ENCODE results near the gene STAG1. TPM values are rescaled to one million over a fixed set of nuclear protein-coding genes. Genes with fewer than 3 reads are reported as not detected.

STAG1 gene
- polyA plus RNA-seq, 1 donor from 2014 or later: 30.8 TPM

GRCh38 chr3:136326316-136326715, 425.9 kb downstream of the STAG1 start:
- Histone ChIP-seq H4K20me1 (ENCODE audit: insufficient read depth) (no peaks in the 10 kb centered on the region), H3K4me3 (ENCODE audit: low read length) (no peak overlapping the region), H3K9me3 (ENCODE audit: low read length) (no peaks in the 10 kb centered on the region), H3K36me3 (ENCODE audit: insufficient read depth, low read length) (peaks cover 5% of the 10 kb centered on the region), H3K9me2 (ENCODE audit: insufficient read depth, low read length) (no peaks in the 10 kb centered on the region), H3K9ac (ENCODE audit: low read length) (no peak overlapping the region), H3K4me2 (ENCODE audit: low read length) (no peak overlapping the region), H3F3A (ENCODE audit: insufficient read depth, low read length, poor library complexity, severe bottlenecking) (no peaks in the 10 kb centered on the region), H3K27me3 (ENCODE audit: insufficient read depth, low read depth, low read length) (no peaks in the 10 kb centered on the region), H3K27ac (ENCODE audit: low read length) (no peak overlapping the region), H2AFZ (ENCODE audit: low read depth, low read length) (no peak overlapping the region), H3K79me2 (replicated peaks; ENCODE audit: insufficient read depth, low read length) (no peaks in the 10 kb centered on the region)
- TF ChIP-seq TAF1 (IDR thresholded peaks at IDR 0.05; ENCODE audit: low read depth): no peak
- TF ChIP-seq SMC3 (conservative IDR thresholded peaks at IDR 0.05; ENCODE audit: poor library complexity): no peak
- no peak for TF ChIP-seq MXI1 (conservative IDR thresholded peaks at IDR 0.05; ENCODE audit: poor library complexity, severe bottlenecking)

GRCh38 chr3:136311968-136312367, 440.2 kb downstream of the STAG1 start:
- Histone ChIP-seq H3K4me3 (ENCODE audit: low read length) (no peak overlapping the region), H3F3A (ENCODE audit: insufficient read depth, low read length, poor library complexity, severe bottlenecking) (no peaks in the 10 kb centered on the region), H3K79me2 (replicated peaks; ENCODE audit: insufficient read depth, low read length) (no peaks in the 10 kb centered on the region), H3K4me2 (ENCODE audit: low read length) (no peak overlapping the region), H3K36me3 (ENCODE audit: insufficient read depth, low read length) (no peaks in the 10 kb centered on the region), H3K9me2 (ENCODE audit: insufficient read depth, low read length) (no peaks in the 10 kb centered on the region), H3K27ac (ENCODE audit: low read length) (no peak overlapping the region), H3K9me3 (ENCODE audit: low read length) (no peaks in the 10 kb centered on the region), H4K20me1 (ENCODE audit: insufficient read depth) (no peaks in the 10 kb centered on the region), H2AFZ (ENCODE audit: low read depth, low read length) (no peak overlapping the region), H3K27me3 (ENCODE audit: insufficient read depth, low read depth, low read length) (no peaks in the 10 kb centered on the region), H3K9ac (ENCODE audit: low read length) (no peak overlapping the region)
- TF ChIP-seq, protein P1, sequence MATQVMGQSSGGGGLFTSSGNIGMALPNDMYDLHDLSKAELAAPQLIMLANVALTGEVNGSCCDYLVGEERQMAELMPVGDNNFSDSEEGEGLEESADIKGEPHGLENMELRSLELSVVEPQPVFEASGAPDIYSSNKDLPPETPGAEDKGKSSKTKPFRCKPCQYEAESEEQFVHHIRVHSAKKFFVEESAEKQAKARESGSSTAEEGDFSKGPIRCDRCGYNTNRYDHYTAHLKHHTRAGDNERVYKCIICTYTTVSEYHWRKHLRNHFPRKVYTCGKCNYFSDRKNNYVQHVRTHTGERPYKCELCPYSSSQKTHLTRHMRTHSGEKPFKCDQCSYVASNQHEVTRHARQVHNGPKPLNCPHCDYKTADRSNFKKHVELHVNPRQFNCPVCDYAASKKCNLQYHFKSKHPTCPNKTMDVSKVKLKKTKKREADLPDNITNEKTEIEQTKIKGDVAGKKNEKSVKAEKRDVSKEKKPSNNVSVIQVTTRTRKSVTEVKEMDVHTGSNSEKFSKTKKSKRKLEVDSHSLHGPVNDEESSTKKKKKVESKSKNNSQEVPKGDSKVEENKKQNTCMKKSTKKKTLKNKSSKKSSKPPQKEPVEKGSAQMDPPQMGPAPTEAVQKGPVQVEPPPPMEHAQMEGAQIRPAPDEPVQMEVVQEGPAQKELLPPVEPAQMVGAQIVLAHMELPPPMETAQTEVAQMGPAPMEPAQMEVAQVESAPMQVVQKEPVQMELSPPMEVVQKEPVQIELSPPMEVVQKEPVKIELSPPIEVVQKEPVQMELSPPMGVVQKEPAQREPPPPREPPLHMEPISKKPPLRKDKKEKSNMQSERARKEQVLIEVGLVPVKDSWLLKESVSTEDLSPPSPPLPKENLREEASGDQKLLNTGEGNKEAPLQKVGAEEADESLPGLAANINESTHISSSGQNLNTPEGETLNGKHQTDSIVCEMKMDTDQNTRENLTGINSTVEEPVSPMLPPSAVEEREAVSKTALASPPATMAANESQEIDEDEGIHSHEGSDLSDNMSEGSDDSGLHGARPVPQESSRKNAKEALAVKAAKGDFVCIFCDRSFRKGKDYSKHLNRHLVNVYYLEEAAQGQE (IDR thresholded peaks at IDR 0.05; ENCODE audit: borderline replicate concordance): no peak
- TF ChIP-seq SMC3 (conservative IDR thresholded peaks at IDR 0.05; ENCODE audit: poor library complexity): no peak
- TF ChIP-seq EP300 (conservative IDR thresholded peaks at IDR 0.05; ENCODE audit: poor library complexity, severe bottlenecking): no peak
- no peak for TF ChIP-seq RAD21 (conservative IDR thresholded peaks at IDR 0.05)
- no peak for TF ChIP-seq MXI1 (conservative IDR thresholded peaks at IDR 0.05; ENCODE audit: poor library complexity, severe bottlenecking)
- no peak for TF ChIP-seq EZH2 (IDR thresholded peaks at IDR 0.05; ENCODE audit: borderline replicate concordance, insufficient read depth, low read length, poor library complexity, severe bottlenecking)
- TF ChIP-seq POLR2AphosphoS5 (IDR thresholded peaks at IDR 0.05): no peak
- no peak for TF ChIP-seq TAF1 (IDR thresholded peaks at IDR 0.05; ENCODE audit: low read depth)
- TF ChIP-seq, protein P2, sequence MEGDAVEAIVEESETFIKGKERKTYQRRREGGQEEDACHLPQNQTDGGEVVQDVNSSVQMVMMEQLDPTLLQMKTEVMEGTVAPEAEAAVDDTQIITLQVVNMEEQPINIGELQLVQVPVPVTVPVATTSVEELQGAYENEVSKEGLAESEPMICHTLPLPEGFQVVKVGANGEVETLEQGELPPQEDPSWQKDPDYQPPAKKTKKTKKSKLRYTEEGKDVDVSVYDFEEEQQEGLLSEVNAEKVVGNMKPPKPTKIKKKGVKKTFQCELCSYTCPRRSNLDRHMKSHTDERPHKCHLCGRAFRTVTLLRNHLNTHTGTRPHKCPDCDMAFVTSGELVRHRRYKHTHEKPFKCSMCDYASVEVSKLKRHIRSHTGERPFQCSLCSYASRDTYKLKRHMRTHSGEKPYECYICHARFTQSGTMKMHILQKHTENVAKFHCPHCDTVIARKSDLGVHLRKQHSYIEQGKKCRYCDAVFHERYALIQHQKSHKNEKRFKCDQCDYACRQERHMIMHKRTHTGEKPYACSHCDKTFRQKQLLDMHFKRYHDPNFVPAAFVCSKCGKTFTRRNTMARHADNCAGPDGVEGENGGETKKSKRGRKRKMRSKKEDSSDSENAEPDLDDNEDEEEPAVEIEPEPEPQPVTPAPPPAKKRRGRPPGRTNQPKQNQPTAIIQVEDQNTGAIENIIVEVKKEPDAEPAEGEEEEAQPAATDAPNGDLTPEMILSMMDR (IDR thresholded peaks at IDR 0.05; ENCODE audit: poor library complexity, severe bottlenecking): no peak

DNA sequence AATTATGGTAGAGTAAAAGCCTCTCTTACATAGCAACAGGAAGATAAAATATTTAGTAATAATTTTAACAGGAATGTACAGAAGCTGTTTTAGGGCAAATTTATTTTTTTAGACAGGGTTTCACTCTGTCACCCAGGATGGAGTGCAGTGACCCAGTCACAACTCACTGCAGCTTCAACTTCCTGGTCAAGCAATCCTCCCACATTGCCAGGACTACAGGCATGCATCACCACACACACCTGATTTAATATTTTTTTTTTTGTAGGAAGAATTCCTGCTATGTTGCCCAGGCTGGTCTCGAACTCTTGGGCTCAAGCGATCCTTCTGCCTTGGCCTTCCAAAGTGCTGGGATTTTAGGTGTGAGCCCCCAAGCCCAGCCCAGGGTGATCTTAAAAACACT, 440.9 kb downstream of the STAG1 start:
- H3F3A ChIP-seq (ENCODE audit: insufficient read depth, low read length, poor library complexity, severe bottlenecking): no peaks in the 10 kb centered on the region
- no peaks in the 10 kb centered on the region for H4K20me1 ChIP-seq (ENCODE audit: insufficient read depth)
- H3K9me3 ChIP-seq (ENCODE audit: low read length): no peaks in the 10 kb centered on the region
- H3K9me2 ChIP-seq (ENCODE audit: insufficient read depth, low read length): no peaks in the 10 kb centered on the region
- no peak overlapping the region for H3K27ac ChIP-seq (ENCODE audit: low read length)
- no peak overlapping the region for H3K4me3 ChIP-seq (ENCODE audit: low read length)
- H3K4me2 ChIP-seq (ENCODE audit: low read length): no peak overlapping the region
- TF ChIP-seq EZH2 (IDR thresholded peaks at IDR 0.05; ENCODE audit: borderline replicate concordance, insufficient read depth, low read length, poor library complexity, severe bottlenecking) (no peak), SMC3 (conservative IDR thresholded peaks at IDR 0.05; ENCODE audit: poor library complexity) (no peak), POLR2AphosphoS5 (IDR thresholded peaks at IDR 0.05) (no peak), RAD21 (conservative IDR thresholded peaks at IDR 0.05) (no peak), MXI1 (conservative IDR thresholded peaks at IDR 0.05; ENCODE audit: poor library complexity, severe bottlenecking) (no peak), TAF1 (IDR thresholded peaks at IDR 0.05; ENCODE audit: low read depth) (no peak), EP300 (conservative IDR thresholded peaks at IDR 0.05; ENCODE audit: poor library complexity, severe bottlenecking) (no peak)
- TF ChIP-seq, protein P2 (IDR thresholded peaks at IDR 0.05; ENCODE audit: poor library complexity, severe bottlenecking): no peak
- TF ChIP-seq, protein P1 (IDR thresholded peaks at IDR 0.05; ENCODE audit: borderline replicate concordance): no peak
- no peaks in the 10 kb centered on the region for H3K79me2 ChIP-seq (replicated peaks; ENCODE audit: insufficient read depth, low read length)
- no peak overlapping the region for H3K9ac ChIP-seq (ENCODE audit: low read length)
- no peaks in the 10 kb centered on the region for H3K27me3 ChIP-seq (ENCODE audit: insufficient read depth, low read depth, low read length)
- H3K36me3 ChIP-seq (ENCODE audit: insufficient read depth, low read length): no peaks in the 10 kb centered on the region
- H2AFZ ChIP-seq (ENCODE audit: low read depth, low read length): no peak overlapping the region

Data from neural cell (in vitro differentiated cells).